ENCODE measurements around the gene SARDH. TPM values are rescaled to one million over a fixed set of nuclear protein-coding genes. Genes with fewer than 3 reads are reported as not detected.
A peak's percentile ranks its signal among the peaks of the same experiment; 100 is the strongest.

Gene SARDH
- total and polyA plus RNA-seq, 2 of the 13 experiments (the other 11 are each of a cell fraction or from before 2014, with no cell fraction given) = 11.6 to 34.9 TPM

- TF ChIP-seq FOXC1 (CRISPR knock-in tag; IDR thresholded peaks at IDR 0.05; ENCODE audit: borderline replicate concordance) (no peak), NCOA2 (CRISPR knock-in tag; IDR thresholded peaks at IDR 0.05) (peak; percentile 25; the same call in 1 of the 2 replicates), TBX3 (IDR thresholded peaks at IDR 0.05; ENCODE audit: borderline replicate concordance) (no peak), SP4 (CRISPR knock-in tag; IDR thresholded peaks at IDR 0.05) (0 out of 2 replicates have a peak, but pooled peaks have one; percentile 45), GATAD2A (CRISPR knock-in tag; IDR thresholded peaks at IDR 0.05) (peak; percentile 49), MXI1 (IDR thresholded peaks at IDR 0.05; ENCODE audit: borderline replicate concordance, low read depth, low read length) (no peak), MAX (IDR thresholded peaks at IDR 0.05) (no peak; the same call in 1 of the 2 replicates), ZNF7 (CRISPR knock-in tag; IDR thresholded peaks at IDR 0.05) (no peak), JARID2 (CRISPR knock-in tag; IDR thresholded peaks at IDR 0.05; ENCODE audit: insufficient replicate concordance) (peak; percentile 39), ZNF383 (CRISPR knock-in tag; IDR thresholded peaks at IDR 0.05; ENCODE audit: borderline replicate concordance) (no peak), PHB2 (IDR thresholded peaks at IDR 0.05; ENCODE audit: partially characterized antibody) (no peak), ZUFSP (CRISPR knock-in tag; IDR thresholded peaks at IDR 0.05; ENCODE audit: borderline replicate concordance) (no peak), KDM6A (CRISPR knock-in tag; IDR thresholded peaks at IDR 0.05; ENCODE audit: low read depth) (0 out of 2 replicates have a peak, but pooled peaks have one; percentile 37), ZNF343 (CRISPR knock-in tag; IDR thresholded peaks at IDR 0.05) (0 out of 2 replicates have a peak, but pooled peaks have one; percentile 18), NR2F6 (IDR thresholded peaks at IDR 0.05) (peak; percentile 43; the same call in 1 of the 2 replicates), NR2F6 (CRISPR knock-in tag; IDR thresholded peaks at IDR 0.05) (peak; percentile 60; the same call in 1 of the 2 replicates), ZBTB33 (CRISPR knock-in tag; IDR thresholded peaks at IDR 0.05) (0 out of 2 replicates have a peak, but pooled peaks have one; percentile 30), ZNF710 (CRISPR knock-in tag; IDR thresholded peaks at IDR 0.05; ENCODE audit: borderline replicate concordance) (no peak), XRCC5 (optimal IDR thresholded peaks at IDR 0.05; ENCODE audit: low read length) (peak; percentile 40), UBTF (CRISPR knock-in tag; IDR thresholded peaks at IDR 0.05) (peak; percentile 47; the same call in 1 of the 2 replicates), AGO2 (optimal IDR thresholded peaks at IDR 0.05; ENCODE audit: low read depth, low read length) (peak; percentile 72), KAT2B (IDR thresholded peaks at IDR 0.05; ENCODE audit: borderline replicate concordance, low read depth, low read length) (no peak)
Observed at GRCh38 chr9:133713150-133713959, 24.8 kb downstream of the SARDH start (continued).
